ENCODE measurements around the gene VAV2. TPM values are rescaled to one million over a fixed set of nuclear protein-coding genes. Genes with fewer than 3 reads are reported as not detected.

The VAV2 gene
- total and polyA plus RNA-seq, 12 donors: 3.3 to 96.2 (median 31.2) TPM

GRCh38 chr9:134034215-134035040 lies 42.3 kb upstream of the VAV2 start:
- no peak for TF ChIP-seq CTCF (IDR thresholded peaks at IDR 0.05)
- no peak for TF ChIP-seq POLR2A (IDR thresholded peaks at IDR 0.05)
- H3K4me3 ChIP-seq: no peak overlapping the region
- peaks cover 0 to 5% of the 10 kb centered on the region in 2 donors for H3K4me1 ChIP-seq (replicated peaks in 1 of 2)
- WGBS, 4 donors: 91 to 99% (median 94%) methylated on average over 15 to 19 of the region's 19 CpGs
- H3K27me3 ChIP-seq: no peaks in the 10 kb centered on the region
- peaks cover 0 to 81% of the 10 kb centered on the region in 2 donors for H3K36me3 ChIP-seq (replicated peaks in 1 of 2)
- no peak overlapping the region for H3K27ac ChIP-seq
- DNase-seq: peak in 1 of 7 donors; percentile 10
- intact Hi-C loops (cut with DNase I): no loop called here
- H3K9me3 ChIP-seq (replicated peaks in 1 of 3): no peaks in the 10 kb centered on the region

- no peaks in the 10 kb centered on the region for H3K27me3 ChIP-seq
- H3K36me3 ChIP-seq (replicated peaks in 1 of 2): peaks cover 0 to 79% of the 10 kb centered on the region in 2 donors
- no peak for TF ChIP-seq CTCF (IDR thresholded peaks at IDR 0.05)
- TF ChIP-seq POLR2A (IDR thresholded peaks at IDR 0.05): no peak
- peaks cover 0 to 5% of the 10 kb centered on the region in 2 donors for H3K4me1 ChIP-seq (replicated peaks in 1 of 2)
- H3K4me3 ChIP-seq: no peak overlapping the region
- WGBS, 4 donors: 92 to 95% (median 95%) methylated on average over 22 to 26 of the region's 26 CpGs
- peak in 2 of 7 donors; percentile 15 for DNase-seq
- H3K27ac ChIP-seq: no peak overlapping the region
- no peaks in the 10 kb centered on the region for H3K9me3 ChIP-seq (replicated peaks in 1 of 3)
- intact Hi-C loops (cut with DNase I): no loop called here
Observed at GRCh38 chr9:134033516-134034214, 41.5 kb upstream of the VAV2 start.

- Histone ChIP-seq H3K4me1 (replicated peaks in 1 of 2) (peaks cover 0 to 5% of the 10 kb centered on the region in 2 donors), H3K9me3 (replicated peaks in 1 of 3) (no peaks in the 10 kb centered on the region), H3K27ac (no peak overlapping the region), H3K36me3 (replicated peaks in 1 of 2) (peaks cover 0 to 79% of the 10 kb centered on the region in 2 donors), H3K4me3 (no peak overlapping the region), H3K27me3 (no peaks in the 10 kb centered on the region)
- 92 to 96% (median 94%) methylated on average over 37 to 40 of the region's 40 CpGs for WGBS, 4 donors
- no peak for TF ChIP-seq CTCF (IDR thresholded peaks at IDR 0.05)
- no peak for TF ChIP-seq POLR2A (IDR thresholded peaks at IDR 0.05)
- peak in 1 of 7 donors; percentile 16 for DNase-seq
- intact Hi-C loops (cut with DNase I): no loop called here
Observed at GRCh38 chr9:134032456-134033222, 40.5 kb upstream of the VAV2 start.

- 84 to 92% (median 90%) methylated on average over 5 to 14 of the region's 14 CpGs for WGBS, 4 donors
- DNase-seq: peak in 1 of 7 donors; percentile 15
- intact Hi-C loops (cut with DNase I): no loop called here
- TF ChIP-seq POLR2A (IDR thresholded peaks at IDR 0.05) (no peak), CTCF (IDR thresholded peaks at IDR 0.05) (no peak)
- peaks cover 0 to 77% of the 10 kb centered on the region in 2 donors for H3K36me3 ChIP-seq (replicated peaks in 1 of 2)
- H3K27me3 ChIP-seq: no peaks in the 10 kb centered on the region
- H3K4me3 ChIP-seq: no peak overlapping the region
- no peaks in the 10 kb centered on the region for H3K9me3 ChIP-seq (replicated peaks in 1 of 3)
- H3K27ac ChIP-seq: no peak overlapping the region
- H3K4me1 ChIP-seq (replicated peaks in 1 of 2): peaks cover 0 to 5% of the 10 kb centered on the region in 2 donors
Observed at GRCh38 chr9:134031783-134032182, 39.7 kb upstream of the VAV2 start.

All from adrenal gland (tissue), 12 donors.